ENCODE measurements around the gene CPA2. TPM values are rescaled to one million over a fixed set of nuclear protein-coding genes. Genes with fewer than 3 reads are reported as not detected.
A peak's percentile ranks its signal among the peaks of the same experiment; 100 is the strongest.
"Not testable (repeated sequence)": the region's sequence is repeated elsewhere in the genome, so short reads cannot be mapped to it uniquely, and the experiment has no call there.

Gene CPA2
- polyA plus RNA-seq (ENCODE audit: insufficient read length) = 0.28 TPM

DNA sequence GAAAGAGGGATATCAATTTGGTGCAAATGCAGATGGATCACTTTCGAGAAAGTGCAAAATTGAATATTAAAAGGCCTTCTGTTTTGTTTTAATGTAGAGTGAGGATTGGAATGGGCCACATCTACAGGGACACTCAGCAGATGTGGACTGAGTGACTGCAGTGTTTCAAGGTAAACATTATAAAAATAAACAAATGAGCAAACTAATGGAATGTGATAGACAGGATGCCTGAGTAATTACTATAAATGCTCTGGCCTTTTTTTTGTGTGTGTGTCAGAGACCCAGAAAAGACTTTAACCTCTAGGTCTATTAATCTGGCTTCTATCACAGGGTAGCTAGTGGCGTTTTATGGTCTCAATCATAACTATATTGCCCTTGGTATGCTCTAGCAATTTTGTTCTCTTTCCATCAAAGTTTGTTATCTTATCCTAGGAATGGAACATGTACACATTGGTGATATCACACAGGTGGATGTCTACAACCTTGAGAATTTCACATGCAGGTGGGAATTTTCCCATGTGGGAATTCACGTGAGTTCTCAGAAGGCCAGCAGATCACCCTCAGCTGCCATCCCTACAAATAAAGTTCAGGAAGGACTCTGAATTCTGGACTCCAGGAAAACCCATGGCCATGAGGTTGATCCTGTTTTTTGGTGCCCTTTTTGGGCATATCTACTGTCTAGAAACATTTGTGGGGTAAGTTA lies at the start of gene CPA2:
CPA2 (plus strand) TSS at position 606 of the 703 bp plus-strand sequence; CDS start at position 625, 19 bp downstream.
- DNase-seq = no peak

DNA sequence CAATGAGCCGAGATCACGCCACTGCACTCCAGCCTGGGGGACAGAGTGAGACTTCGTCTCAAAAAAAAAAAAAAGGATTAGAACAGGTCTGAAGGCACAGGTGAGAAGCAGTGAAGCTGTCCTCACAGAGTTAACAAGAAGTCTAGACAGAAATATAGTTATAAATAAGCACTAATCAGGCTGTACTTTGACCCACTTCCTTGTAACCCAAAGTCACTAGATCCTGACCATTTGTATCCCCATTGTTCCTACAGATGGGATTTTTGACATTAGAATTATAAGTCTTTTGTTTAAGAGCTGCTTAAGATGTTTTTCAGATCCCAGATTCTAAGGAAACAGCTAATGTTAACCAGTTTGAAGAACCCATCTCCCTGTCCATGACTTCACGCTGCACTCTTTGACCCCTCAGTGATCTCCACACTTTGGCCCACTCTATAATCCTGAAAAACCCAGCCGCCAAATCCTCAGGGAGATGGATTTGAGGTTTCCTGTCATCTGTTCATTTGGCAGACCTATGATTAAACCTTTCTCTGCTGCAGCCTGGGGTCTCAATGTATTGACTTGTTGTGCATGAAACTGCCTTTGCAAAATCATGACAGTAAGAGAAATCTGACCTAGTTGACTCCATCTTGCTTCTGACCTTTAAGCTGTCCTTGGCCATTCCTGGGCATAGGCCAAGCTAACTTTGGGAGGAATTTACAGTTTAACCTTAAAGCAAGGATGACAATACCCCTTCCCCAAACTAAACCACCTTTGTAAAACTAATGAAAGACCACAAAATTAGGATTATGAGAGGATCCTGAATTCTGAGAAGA lies 47.6 kb upstream of the CPA2 start:
- no peak for DNase-seq

DNA sequence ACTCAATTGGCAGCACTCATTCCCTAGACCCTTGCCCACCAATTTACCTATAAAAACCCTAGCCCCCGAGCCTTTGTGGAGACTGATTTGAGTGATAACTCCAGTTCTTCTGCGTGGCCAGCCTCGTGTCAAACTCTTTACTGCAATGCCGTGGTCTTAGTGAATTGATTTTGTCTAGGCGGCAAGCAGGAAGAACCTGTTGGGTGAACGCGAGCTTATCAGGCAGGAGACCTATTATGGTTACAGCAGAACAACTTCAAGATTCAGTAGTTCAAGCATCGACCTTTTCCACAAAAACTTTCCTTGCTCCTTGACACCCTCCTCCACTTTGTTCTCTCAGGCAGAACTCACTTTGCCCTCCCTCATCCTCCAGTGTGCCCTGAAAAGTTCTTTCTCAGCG lies 46.8 kb upstream of the CPA2 start:
- DNase-seq = no peak

DNA sequence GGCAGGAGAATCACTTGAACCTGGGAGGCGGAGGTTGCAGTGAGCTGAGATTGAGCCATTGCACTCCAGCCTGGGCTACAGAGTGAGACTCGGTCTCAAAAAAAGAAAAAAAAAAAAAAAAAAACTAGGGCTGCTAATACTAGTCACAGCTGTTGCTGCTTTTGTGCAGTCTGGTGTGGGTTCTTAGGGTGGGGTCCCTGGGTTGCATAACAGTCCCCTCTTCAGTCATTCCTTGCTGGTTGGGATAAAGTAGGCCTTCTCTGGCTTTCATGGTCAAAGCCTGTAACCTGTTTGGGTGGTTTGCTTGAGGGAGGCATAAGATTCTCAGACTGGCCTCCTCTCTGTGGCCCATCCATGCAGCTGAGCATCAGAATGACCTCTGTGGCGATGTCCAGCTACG lies 44.9 kb upstream of the CPA2 start:
- no peak for DNase-seq

DNA sequence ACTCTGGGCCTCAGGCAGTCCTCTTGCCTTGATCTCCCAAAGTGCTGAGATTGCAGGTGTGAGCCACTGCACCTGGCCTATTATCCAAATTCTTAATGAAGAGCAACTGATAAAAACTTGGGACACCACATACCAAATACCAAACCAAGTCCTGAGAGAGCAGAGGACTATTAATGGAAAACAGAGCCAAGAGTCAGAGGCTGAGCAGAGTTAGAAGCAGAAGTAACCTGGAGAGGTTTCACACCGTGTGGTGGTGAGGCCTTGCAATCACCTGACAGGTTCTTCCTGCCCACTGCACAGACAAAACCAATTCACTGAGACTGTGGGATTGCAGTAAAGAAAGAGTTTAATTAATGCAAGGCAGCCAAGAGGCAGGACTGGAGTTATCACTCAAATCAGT lies 43.0 kb upstream of the CPA2 start:
- DNase-seq = no peak

DNA sequence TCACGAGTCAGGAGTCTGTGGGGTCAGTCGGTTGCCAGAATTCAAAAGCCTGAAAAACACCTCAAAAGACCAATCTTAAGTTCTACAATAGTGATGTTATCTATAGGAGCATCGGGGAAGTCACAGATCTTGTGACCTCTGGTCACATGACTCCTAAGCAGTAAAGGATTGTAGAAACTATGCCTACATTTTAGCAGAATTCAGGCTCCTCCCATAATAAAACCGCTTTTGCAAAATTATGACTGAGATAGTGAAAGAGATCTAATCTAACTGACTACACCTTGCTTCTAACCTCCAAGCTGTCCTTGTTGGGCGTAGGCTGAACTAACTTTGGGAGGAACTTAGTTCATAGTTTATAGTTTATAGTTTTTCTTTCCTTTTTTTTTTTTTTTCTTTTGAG lies 42.5 kb upstream of the CPA2 start:
- DNase-seq = no peak

DNA sequence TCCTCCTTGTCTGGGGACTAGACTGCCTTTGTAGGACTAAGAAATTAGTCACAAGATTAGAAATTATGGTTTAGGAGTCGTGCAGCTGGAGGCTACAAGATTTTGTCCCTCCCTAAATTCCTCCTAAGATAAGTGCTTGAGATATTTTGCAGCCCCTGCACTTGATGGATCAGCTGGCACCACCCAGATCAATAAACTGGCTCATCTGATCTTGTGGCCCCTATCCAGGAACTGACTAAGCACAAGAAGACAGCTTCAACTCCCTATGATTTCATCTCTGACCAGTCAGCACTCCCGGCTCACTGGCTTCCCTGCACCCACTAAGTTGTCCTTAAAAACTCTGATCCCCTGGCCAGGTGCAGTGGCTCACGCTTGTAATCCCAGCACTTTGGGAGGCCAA lies 41.7 kb upstream of the CPA2 start:
- not testable (repeated sequence) for DNase-seq

DNA sequence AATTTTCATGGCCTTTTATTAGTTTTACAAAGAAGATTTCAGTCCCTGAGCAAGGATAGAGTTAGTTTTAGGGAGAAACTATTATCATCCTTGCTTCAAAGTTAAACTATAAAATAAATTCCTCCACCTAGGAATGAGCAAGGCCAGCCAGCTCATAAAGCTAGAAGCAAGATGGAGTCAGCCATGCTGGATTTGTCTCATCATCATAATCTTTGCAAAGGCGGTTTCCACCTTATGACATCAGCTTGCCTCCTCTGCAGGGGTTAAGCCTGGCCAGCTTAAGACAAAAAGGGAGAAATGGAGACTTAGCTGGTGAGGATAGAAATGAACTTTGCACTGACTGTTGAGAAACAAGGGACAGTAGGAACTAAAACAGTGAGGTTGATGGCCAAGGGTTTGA lies 40.3 kb upstream of the CPA2 start:
- no peak for DNase-seq

DNA sequence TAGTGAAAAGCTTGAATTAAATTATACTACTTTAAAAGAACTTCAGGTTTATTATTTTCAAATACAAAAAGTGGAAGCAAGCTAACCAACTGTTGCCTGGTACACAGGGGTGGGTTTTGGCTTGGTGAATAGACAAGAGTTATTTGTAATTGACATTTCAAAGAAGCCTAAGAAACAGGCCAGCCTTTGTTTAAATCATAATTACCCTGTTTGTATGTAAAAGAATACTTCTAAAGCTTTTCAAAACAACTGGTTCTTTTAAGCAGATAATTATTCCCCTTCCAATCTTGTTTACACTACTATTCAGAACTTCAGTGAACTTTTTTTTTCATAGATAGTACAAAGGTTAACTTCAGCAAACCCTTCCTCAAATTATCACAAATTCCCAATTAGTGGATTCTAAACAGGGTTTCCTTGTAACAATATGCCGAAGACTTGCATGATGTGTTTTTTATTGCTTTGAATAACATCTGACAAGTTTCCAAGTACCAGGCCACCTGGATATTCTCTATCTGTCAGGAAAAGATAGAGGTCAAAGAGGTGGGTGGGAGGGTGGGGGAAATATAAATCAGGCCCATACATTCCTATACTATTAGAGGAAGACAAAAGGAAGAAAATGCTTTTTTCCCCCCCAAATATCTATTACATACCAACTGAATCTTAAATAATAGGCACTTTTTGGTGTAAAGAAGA lies 38.6 kb upstream of the CPA2 start:
- no peak for DNase-seq

DNA sequence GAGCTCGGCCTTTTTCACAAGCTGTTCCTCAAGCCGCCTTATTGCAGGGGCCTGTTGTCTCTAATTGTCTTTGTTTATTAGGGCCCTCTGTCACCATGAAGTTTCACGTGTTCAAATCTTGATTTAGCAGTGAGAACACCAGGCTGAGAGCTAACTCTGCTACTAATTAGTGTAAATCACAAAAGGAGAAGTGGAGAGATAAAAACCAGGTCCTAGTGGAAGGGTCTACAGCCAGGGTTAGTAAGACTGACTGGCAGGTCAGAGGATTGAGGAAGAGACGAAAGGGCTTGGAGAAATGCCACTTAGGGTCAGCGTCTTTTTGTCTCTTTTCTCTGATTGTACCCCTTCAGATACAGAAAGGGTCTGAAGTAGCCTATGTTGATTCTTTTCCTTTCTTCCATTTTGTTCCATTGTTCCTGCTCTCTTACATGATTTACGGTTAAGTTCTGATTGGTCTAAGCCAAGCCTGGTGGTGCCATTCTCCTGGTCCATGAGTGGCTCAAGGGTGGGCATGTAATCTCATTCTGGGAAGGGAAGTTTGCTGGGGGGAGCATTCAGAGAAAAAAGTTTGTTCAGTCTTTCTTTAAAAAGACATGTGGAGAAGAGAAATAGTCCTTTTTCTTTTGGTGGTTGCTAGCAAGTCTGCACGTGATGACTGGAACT lies 37.7 kb upstream of the CPA2 start:
- no peak for DNase-seq

DNA sequence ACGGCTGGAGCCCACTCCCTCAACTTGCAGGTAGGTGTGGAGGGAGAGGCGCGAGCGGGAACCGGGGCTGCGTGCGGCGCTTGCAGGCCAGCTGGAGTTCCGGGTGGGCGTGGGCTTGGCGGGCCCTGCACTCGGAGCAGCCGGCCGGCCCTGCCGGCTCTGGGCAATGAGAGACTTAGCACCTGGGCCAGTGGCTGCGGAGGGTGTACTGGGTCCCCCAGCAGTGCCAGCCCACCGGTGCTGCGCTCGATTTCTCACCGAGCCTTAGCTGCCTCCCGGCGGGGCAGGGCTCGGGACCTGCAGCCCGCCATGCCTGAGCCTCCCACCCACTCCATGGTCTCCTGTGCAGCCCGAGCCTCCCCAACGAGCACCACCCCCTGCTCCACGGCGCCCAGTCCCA lies 36.7 kb upstream of the CPA2 start:
- DNase-seq = not testable (repeated sequence)

DNA sequence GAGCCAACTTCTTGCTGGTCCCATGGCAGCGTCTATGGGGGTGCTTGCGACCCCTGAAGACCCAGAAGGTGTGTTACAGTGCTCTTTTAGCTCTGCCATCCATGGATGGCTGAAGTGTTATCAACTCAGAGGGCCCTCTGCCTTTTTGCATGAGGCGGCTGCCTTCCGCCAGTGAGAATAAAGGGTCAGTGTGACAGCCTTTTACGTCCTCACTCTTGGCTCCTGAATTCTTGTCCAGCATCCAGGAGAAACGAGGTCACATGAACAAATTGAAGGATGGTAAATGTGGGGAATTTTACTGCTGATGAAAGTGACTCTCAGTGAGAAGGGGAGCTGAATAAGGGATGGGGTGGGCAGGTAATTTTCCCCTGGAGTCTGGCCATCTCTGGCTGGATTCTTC lies 34.9 kb upstream of the CPA2 start:
- DNase-seq = no peak

DNA sequence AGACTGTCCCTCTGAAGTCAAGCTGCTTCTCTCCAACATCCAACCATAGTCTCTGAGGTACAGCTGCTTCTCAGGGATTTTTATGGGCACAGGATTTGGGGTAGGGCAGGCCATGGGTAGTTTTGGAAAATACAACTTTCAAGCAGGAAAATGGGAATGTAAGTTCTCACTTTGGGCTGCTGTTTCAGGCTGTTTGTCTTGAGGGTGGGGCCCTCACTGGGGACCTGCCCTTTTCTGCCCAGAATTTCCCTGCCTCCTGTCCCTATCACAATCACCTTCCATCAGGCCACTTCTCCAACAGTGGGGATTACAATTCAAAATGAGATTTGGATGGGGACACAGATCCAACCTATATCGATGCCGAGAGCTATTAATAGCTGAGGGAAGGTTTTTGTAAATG lies 34.5 kb upstream of the CPA2 start:
- no peak for DNase-seq

DNA sequence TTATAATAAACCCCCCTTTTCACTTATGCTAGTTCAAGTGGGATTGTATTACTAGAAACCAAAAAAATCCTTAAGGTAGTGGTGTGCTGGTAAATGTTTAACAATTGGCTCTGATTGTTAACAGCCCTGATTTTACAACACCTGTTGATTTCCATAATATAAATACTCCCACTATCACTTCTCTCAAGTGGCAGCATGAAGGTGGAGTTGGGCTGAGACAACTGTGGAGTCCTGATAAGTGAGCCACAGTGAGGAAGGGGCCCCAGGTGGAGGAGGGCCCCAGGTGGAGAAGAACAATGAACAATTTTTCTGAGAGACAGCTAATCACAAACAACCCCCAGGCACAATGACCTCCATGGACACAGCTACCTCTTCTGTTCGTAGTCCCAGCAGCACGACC lies 32.6 kb upstream of the CPA2 start:
- DNase-seq = no peak

DNA sequence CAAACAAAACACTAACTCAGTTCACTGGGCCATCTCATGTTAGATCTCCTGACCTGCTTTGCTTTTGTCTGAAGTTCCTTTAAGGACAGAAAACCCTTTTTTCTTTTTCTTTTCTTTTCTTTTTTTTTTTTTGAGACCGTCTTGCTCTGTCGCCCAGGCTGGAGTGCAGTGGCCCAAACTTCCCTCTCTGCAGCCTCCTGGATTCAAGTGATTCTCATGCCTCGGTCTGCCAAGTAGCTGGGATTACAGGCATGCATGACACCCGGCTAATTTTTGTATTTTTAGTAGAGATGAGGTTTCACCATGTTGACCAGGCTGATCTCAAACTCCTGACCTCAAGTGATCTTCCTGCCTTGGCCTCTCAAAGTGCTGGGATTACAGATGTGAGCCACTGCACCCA lies 30.3 kb upstream of the CPA2 start:
- DNase-seq = not testable (repeated sequence)

DNA sequence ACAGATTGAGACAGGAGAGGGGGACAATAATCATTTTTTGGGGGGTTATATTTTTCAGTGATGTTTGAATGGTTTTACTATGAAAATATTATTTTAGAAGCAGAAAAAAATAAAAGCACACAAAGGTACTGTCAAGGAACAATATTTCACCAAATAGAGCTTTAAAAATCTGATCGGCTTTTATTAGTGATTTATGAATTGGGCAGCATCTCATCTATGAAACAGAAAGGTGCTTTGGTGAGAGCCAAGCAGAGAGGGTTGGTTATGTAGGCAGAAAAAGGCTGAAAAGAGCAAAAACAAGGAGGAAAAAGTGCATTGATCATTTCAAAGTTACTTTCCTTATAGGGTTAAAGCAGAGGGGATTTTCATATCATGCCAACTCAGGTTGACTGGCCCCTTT lies 26.4 kb upstream of the CPA2 start:
- DNase-seq = no peak

DNA sequence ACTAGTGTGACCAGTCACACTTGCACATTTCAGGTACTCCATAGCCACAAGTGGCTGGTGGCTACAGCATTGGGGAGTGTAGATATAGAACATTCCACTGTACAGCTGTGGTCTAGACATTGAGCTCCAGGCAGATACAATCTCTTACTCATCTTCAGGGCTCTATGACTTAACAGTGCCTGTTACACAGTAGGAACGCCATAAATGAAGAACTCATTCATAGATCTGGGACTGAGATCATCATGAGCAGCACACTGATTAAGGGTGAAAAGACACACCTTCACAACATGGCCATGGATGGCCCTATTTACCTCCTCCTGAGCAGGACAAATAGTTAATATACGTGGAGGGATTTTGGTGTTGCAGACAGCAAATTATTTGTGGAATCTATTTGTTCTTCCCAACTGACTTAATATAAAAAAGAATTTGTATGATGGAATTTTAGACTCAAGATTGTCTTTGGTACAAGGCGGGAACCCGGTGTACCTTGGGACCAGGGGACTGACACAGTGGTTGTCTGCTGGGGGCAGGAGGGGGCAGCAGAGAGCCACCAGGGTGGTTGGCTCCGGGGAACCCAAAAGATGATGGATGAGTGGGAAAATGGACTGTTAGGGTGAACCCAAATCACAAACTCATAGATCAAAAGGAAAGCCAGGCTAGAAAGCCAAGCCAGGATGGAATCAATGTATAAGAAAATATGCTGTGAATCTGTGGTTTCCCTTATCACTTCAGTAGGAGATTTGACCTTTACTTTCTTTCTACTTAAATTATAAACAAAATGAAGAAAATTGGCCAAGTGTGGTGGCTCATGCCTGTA lies 24.3 kb upstream of the CPA2 start:
- DNase-seq = no peak

DNA sequence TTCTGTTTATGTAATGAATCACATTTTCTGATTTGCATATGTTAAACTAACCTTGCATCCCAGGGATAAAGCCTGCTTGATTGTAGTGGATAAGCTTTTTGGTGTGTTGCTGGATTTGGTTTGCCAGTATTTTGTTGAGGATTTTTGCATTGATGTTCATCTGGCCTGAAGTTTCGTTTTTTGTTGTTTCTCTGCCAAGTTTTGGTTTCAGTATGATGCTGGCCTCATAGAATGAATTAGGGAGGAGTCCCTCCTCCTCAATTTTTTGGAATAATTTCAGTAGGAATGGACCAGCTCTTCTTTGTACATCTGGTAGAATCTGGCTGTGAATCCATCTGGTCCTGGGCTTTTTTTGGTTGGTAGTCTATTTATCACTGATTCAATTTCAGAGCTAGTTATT lies 23.2 kb upstream of the CPA2 start:
- DNase-seq = peak; percentile 42

DNA sequence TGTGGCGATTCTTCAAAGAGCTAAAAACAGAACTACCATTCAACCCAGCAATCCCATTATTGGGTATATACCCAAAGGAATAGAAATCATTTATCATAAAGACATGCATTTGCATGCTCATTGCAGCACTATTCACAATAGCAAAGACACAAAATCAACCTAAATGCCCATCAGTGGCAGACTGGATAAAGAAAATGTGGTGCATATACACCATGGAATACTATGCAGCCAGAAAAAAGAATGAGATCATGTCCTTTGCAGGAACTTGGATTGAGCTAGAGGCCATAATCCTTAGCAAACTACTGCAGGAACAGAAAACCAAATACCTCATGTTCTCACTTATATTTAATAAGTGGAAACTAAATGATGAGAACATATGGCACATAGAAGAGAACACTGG lies 20.2 kb upstream of the CPA2 start:
- not testable (repeated sequence) for DNase-seq

DNA sequence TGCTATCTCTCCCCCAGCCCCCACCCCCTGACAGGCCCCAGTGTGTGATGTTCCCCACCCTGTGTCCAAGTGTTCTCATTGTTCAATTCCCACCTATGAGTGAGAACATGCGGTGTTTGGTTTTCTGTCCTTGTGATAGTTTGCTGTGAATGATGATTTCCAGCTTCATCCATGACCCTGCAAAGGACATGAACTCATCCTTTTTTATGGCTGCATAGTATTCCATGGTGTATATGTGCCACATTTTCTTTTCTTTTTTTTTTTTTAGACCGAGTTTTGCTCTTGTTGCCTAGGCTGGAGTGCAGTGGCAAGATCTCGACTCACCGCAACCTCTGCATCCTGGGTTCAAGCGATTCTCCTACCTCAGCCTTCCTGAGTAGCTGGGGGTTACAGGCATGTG lies 17.8 kb upstream of the CPA2 start:
- DNase-seq = not testable (repeated sequence)

DNA sequence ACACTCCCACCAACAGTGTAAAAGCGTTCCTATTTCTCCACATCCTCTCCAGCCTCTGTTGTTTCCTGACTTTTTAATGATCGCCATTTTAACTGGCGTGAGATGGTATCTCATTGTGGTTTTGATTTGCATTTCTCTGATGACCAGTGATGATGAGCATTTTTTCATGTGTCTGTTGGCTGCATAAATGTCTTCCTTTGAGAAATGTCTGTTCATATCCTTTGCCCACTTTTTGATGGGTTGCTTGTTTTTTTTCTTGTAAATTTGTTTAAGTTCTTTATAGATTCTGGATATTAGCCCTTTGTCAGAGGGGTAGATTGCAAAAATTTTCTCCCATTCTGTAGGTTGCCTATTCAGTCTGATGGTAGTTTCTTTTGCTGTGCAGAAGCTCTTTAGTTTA lies 17.0 kb upstream of the CPA2 start:
- DNase-seq = not testable (repeated sequence)

DNA sequence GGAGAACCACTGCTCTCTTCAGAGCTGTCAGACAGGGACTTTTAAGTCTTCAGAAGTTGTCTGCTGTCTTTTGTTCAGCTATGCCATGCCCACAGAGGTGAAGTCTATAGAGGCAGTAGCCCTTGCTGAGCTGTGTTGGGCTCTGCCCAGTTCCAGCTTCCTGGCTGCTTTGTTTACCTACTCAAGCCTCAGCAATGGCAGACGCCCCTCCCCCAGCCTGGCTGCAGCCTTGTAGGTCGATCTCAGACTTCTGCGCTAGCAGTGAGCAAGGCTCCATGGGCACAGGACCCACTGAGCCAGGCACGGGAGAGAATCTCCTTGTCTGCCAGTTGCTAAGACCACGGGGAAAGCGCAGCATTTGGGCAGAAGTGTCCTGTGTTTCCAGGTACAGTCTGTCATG lies 12.1 kb upstream of the CPA2 start:
- no peak for DNase-seq

Data from hindlimb muscle (tissue), 1 donor.